HCEC 1CT (cell line): ENCODE data around the gene PLEKHG7.
"Not testable (repeated sequence)": the region's sequence is repeated elsewhere in the genome, so short reads cannot be mapped to it uniquely, and the experiment has no call there.

Source experiments
- DNase-seq: peaks from one replicate; pipeline ENCODE4 v3.0.0-alpha.2; 2017

PLEKHG7 gene, protein sequence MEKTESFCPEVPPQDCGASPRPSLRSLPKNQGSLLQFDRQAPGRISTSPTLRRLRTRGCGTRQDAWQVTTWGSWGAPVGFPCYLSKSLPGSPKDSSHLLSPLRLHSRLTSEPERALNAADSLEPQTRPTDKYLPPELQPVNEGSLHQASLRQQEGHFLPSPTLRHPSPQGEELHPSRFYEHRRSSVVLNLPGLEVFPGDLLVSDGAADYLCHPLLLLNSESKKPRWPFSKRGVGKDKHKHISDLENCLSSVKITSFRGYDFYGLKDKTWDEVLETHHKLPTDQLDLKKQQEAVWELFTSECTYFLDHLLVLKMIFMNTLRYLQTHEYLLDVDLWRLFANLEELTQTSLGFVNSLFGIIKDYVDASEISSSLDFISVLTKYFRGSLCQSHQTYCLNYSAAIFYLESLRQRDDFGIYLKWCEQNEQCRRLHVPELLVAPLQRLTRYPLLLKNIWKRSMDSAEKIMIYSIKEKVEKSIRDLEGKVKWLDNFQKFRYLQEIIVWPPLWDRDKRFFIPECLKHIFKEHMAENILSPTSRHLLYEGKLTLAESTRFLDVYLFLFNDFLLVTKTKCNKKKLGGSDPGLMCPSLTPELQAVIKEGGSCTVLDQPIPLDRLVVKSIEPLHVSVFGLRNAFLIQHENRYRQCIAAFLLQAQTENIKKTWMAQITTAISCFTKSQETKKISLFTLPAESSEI

DNA sequence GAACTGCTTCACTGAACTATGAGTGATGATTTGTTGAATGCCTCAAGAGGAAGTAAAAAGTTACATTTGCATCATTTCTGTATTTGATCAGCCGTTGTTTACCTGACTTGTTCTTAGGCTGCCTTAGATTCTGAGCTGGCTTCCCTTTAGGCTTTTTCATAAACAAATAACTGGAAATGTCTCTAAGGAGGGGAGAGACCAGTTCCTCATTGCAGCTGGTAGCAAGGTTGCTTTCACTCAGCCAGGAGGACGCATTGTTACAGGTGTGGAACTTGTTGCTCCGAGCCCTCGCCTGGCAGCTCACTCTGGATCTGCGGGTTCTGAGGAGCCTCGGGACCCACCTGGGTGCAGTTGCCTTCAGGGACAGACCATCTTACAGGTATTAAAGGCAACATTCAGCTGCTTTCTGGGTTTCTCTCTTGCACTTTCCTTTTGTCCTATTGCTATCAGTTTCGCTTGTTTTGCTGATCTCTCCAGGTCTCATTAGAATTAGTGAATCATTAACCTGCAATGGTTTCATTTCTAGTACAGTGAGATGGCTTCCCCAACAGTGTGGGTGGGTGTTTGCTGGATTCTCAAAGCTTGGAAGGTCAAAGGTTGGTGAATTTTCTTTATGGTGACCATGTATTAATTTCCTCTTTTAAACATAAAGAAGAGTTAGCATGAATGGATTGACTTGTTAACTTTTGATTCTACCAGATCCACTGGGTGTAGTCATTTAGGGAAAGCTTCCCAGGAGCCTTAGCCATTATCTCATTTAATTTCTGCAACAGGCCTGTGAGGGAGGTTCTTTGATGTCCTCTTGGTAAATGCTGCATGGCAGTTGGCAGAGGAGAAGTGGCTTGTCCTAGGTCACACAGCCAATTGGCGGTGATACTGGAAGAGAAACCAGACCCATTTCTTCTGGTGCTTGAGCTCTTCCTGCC, at the start of gene PLEKHG7:
Gene PLEKHG7 (plus strand): TSS at position 236 of the 926 bp plus-strand sequence. CDS start 3,643 bp downstream, outside the sequence.
- DNase-seq = no peak

DNA sequence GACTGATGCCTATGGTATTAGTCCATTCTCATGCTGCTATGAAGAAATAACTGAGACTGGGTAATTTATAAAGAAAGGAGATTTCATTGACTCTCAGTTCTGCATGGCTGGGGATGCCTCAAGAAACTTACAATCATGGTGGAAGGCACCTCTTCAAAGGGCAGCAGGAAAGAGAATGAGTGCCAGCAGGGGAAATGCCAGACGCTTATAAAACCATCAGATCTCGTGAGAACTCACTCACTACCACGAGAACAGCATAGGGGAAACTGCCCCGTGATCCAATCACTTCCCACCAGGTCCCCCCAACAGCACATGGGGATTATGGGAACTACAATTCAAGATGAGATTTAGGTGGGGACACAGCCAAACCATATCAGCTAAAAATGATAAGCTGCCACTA, 48.5 kb upstream of the PLEKHG7 start:
- not testable (repeated sequence) for DNase-seq

DNA sequence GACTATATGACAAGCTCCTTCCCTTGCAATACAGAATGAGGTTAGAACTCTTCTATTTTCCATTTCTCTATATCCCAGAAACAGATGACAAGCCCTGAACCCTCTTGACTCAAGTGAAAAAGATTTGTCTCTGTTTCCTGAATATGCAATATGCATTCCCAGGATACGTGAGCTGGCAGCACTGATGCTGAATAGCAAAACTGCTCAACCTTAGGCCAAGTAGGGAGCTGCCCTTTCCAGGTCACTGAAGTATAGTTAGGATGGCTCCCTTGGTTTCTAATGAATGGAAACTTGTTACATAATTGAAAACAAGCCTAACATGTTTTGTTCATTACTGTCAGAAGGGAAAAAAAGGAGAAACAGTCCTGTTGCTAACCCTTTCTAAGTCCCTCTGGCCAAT, 47.9 kb upstream of the PLEKHG7 start:
- DNase-seq = no peak

DNA sequence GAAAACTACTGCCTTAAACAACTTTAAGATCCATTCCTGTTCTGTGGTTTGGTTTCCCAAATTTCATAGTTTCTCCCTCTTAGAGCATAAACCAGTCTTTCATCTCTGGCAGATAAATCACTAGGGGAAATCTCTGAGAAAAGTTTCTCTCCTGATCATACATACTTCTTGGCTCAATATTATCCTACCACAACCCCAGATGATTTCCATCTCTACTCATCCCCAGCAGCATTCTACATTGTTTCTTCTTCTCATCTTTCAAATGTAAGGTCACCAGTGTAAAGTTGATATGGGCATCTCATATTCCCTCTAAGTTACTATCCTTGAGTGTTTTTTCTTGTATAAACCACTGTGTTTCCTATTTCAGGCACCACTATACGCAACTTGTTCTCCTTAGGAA, 45.9 kb upstream of the PLEKHG7 start:
- no peak for DNase-seq

DNA sequence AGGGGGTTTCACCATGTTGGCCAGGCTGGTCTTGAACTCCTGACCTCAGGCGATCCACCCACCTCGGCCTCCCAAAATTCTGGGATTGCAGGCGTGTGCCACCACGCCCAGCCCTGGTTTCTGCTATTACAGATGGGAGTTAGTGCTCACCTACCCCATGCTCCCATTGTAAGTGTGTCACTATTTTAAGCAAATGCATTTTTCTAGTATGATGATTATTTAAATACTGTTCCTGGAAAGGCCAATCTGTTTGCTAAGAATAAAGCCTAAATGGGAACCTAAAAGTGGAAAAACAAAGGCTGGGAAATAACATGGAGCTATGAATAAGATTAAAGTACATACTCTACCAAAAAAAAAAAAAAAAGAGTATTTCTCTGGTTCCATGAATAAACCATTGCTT, 45.0 kb upstream of the PLEKHG7 start:
- DNase-seq = no peak

DNA sequence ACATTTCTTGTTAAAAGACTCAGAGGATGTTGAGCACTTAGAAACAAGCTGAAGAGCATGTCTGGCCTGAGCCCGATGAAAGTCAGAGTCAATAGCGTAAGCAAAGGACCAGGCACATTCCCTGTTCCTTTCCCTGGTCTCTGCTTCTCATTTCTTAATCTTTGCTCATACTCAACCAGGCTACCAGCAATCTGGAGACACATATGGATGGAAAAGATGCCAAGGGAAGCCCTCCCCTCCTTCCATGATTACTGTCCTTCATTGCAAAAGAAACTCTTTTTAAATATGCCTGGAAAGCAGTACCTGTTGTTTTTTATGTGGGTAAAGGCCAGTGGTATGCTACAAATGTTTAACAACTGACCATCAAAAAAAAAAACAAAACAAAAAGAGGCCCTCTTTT, 44.2 kb upstream of the PLEKHG7 start:
- no peak for DNase-seq

DNA sequence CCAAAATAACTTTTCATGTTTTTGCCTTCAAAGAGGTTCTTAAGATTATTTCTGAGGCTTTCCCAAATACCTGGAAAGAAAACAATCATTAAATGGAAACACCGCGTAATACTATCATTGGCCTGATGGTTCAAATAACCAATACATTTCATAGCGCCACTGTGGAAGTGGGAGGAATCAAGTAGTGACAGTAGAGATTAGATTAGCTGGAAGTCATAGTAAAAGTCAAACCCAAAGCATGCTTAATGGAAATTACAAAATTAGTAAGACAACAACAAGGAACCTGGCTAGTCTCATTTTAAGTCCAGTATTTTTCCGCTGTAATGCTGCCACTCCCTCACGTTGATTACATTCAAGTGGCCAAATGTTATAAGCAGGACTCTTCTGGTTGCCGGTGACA, 41.5 kb upstream of the PLEKHG7 start:
- no peak for DNase-seq

DNA sequence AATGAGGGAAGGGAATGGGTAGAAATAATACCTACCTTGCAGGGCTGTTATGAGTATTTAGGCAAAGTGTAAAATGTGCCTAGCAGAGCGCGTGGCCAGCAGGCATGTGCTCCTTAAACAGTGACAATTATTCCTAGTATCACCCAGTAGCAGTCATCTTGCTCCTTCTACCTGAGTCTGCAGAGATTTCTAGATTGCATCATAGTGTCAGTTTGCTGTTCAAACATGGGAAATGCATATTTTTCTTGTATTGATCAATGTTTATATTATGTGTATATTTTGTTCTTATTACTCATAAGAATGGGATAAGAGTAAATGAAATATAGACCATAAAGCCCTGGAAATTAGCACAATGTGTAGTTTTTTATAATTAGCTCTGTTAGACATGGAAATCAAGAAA, 37.3 kb upstream of the PLEKHG7 start:
- DNase-seq = no peak

DNA sequence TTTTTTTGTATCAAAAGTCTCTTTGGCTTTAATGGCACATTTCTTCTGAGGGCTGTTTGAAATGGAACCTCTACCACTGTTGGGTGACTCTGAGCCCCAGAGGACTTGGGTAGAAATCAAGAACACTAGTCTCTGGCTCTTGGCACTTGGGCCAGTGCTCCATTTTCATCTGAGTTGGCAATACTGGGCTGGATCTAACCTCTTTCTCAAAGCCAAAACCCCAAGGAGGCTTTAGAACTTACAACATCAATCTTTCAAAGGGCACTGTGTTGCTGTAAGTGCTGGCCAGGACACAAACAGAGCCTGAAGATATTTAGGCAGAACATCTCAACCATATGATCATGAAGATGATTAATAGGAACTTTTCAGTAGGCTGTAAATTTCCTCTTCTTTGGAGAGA, 34.0 kb upstream of the PLEKHG7 start:
- DNase-seq = no peak

DNA sequence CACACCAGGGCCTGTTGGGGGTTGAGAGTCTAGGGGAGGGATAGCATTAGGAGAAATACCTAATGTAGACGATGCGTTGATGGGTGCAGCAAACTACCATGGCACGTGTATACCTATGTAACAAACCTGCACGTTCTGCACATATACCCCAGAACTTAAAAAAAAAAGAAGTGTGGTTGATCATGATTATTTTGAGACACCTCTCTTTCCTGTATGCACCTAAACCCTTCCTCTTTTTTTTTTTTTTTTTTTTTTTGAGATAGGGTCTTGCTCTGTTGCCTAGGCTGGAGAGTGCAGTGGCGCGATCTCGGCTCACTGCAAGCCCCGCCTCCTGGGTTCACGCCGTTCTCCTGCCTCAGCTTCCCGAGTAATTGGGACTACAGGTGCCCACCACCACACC, 31.3 kb upstream of the PLEKHG7 start:
- not testable (repeated sequence) for DNase-seq

DNA sequence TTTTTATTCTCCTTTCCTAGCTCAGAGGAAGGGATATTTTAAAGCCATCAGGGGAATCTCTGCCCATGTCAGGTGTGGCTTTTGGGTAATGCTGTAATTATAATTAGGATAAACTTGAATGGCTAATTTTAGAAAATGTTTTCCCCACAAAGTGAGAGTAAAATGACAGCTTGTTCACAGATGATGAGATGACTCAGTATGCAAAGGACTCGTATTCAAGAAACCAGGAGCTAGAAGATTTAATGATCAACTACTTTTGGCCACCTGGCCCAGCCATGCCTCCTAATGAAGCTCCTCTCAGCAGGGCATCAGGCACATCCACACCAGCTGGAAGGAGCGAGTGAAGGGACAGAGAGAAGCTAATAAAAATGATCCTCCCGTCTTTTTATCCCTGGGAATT, 29.0 kb upstream of the PLEKHG7 start:
- no peak for DNase-seq

DNA sequence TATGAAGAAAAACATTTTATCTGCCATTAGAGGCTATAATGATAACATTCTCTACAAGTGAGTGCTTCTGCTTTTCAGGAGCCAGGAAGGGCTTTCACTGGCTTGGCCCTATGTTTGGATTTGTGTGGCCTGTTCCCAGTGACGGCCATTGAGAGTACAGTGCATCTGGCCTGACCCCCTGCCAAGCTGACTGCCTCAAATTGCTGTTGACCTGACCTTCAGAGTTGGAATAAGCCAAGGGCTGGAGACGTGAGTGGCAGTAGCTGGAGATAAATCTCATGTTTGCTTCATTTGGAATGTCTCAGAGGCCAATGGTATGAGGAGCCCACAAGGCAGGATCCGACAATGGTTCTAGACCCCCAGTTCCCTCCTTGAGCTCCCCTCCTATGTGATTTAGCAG, 28.3 kb upstream of the PLEKHG7 start:
- no peak for DNase-seq

DNA sequence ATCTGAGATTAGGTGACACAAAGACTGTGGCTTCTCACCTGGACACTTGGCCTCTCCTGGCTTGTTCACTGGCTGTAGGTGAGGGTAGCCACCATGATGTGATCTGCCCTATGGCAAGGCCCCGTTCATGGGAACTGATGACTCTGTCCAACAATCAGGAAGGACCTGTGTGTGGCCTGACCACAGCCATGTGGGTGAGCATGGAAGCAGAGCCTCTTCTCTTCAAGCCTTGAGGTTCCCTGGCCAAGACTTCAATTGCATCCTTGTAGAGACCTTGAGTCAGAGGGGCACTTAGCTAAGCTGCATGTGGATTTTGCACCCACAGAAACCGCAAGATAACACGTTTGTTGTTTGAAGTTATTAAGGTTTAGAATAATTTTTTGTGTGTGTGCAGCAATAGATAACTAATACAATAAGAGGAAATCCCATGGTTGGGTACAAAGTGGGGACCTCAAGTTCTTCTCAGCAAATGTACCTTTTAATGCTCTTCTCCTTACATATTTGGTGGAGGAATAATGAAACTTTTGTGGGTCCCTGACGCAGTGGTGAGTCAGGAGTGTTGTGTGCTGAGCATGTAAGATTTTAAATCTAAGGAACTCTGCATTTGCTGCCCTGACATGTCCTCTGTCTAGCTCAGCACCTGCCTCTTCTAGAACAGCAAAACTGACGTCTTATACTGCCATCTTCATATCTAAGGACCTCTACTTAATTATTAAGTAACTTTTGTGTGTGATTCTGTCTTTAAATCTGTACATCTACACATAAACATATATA, 27.5 kb upstream of the PLEKHG7 start:
- peak; percentile 23 for DNase-seq

DNA sequence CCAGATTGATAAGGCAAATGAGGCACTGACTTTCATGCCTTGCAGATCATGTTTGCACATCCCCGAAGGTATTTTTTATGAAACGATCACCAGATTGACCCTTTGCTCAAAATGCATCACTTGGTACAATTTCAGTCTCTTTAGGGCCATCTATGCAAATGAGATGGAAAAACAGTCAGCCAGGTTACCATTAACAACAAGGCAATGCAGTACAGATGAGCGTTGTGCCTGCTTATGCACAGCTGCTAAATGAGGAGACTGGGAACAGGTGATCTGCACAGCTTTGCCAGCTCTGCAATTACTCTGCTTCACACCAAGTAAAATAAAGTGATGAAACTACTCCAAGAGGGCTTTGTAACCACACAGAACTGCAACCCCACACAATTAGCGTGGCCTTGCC, 26.1 kb upstream of the PLEKHG7 start:
- no peak for DNase-seq

DNA sequence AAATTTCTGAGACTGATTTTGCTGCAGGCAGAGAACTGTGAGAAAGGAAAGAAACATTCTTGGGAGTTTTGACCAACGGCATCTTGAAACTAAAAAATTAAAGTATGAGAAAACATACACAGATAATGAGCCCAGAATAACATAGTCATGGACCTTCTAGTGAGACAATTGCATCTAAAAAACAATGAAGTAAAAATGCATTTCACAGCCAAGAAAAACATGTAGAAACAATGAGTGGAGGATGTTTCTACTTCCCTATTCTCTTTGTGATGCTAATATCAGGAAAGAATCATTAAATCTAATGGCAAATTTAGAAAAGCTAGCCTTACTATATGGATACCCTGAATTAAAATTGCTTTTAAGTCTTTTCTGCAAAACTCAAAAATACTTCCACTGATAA, 12.2 kb upstream of the PLEKHG7 start:
- no peak for DNase-seq

DNA sequence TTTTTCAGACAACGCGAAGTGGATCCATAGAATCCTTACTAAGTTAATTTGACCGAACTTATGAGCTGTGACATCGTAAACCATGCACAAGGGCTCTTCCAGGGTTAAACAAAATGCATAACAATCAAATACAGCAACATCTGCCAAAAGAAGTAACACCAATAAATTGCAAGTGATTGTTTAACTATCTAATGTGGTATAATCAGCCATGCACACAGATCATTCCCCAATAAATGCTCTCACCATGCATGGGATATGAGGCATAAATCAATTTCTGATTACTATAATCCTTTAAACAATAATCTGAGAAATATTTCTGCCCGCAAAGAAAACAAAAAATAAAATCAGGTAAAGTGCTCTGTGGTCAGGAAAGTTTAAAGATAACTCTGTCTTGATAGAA, 7.7 kb upstream of the PLEKHG7 start:
- no peak for DNase-seq

DNA sequence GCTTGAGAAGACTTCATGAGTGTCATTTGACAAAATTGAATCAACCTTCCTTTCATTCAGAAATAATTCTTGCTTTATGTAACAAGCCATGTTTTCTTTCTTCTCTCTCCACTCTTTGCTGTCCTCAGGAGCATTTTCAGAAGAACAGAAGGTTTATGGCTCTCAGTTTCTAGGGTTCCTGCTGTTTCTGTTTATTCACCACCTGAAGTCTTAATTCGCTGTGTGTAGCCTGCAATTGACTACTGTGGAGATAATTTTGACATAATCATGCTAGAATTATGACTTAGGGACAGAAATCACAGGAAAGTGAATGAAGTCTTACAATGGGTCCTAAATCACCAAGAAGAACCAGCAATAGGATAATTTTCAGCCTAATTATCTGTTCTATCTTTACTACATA, 7.2 kb upstream of the PLEKHG7 start:
- DNase-seq = no peak

DNA sequence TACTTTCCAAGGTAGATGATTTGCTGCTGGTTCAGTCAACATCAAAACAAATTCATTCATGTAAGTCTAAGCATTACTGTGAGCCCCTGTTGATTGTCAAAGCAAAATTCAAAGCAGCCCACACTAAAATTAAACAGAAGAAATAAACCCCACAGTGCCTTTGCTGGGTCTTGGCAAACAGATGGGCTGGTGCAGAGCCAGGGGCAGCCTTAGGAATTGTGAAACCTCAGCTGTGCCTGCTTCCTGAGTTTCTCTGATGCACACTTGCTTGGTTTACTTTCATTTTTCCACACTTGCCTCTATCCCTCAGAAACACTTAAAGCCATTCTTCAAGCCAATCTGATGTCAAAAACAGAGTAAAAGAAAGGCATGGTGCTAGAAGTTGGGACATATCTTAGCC, 6.6 kb upstream of the PLEKHG7 start:
- peak; percentile 32 for DNase-seq

DNA sequence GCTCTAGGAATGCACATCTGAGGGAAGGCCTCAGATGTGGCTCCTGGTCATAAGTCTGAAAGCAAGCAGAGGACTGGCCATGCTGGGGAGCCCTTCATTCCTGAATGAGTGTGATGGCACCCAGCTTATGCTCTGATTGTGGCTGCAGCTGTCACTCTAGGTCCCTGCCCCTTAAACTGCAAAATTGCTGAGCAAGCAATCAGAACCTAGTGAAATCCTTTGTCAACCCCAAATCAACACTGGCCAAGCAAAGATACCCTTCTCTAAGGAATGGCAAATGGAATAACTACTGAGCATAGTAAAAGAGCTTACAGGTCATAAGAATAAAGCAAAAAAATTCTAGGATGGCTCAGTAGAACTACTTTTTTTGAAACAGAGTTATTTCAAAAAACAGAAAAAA, 4.3 kb upstream of the PLEKHG7 start:
- DNase-seq = no peak

DNA sequence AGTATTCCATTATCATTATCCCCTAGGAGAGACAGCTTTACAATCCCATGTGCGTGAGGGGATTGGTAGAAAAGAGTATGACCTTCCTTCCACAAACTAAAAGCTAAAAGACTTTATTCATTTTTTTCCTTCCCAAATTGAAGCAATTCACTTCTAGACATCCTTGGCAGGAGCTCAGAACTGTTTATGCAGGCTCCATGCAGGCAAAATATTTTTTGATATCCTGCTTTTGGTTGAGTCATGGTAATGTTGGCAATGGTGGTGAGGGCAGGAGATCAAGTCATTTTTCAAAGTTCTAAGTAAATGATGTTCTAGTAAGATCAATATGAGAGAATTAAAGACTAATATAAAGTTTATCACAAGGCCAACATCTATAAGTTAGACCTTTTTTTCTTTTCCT, 1.3 kb upstream of the PLEKHG7 start:
- DNase-seq = no peak

DNA sequence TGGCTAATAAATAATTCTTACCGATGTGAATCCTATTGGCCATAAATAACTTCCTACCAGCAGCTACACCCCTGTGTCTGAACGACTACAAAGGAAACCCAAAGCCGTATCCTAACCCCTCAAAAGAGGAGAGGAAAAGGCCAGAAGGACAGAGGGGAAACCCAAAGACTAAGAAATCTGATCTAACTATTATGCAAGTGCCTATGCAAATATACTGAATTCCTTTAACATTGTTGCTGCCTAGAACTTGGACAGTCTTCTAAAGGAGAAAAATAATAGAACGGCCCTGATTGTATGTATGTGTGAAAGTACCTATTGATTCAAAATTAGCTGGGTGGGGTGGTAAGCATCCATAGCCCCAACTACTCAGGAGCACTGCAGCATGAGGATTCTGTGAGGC, 997 bp downstream of the PLEKHG7 start:
- no peak for DNase-seq

DNA sequence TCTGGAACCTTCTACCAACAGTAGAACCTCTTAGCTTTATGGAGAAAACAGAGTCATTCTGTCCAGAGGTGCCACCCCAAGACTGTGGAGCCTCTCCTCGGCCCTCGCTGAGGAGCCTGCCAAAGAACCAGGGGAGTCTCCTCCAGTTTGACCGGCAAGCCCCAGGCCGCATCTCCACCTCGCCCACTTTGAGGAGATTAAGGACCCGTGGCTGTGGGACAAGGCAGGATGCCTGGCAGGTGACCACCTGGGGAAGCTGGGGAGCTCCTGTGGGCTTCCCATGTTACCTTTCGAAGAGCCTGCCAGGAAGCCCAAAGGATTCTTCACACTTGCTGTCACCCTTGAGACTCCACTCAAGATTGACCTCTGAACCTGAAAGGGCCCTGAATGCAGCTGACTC, 3.8 kb downstream of the PLEKHG7 start:
- no peak for DNase-seq

DNA sequence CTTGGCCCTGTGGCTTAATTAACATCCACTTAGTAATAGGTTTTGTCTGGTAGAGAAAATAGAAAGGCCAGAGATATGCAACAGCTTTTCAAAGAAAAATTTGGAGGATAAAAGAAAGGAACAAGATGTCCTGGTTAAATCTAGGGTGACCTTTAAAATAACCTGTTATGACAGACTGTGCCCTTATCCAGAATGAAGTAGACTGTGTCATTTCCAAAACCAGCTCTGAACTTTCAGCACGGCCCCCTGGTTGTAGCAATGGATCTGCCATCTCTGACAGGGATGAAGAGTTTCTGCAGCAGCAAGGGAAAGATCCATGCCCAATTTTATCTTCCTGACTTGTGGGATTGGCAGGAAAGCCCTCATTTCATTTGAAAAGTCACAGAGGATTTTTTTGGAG, 5.1 kb downstream of the PLEKHG7 start:
- no peak for DNase-seq
